PC-3 (cell line): ENCODE results near the gene JMJD7.

Source experiments
- EZH2 ChIP-seq: fragments of 300-600 bp; sonication (generic); IDR thresholded peaks from one replicate; pipeline ENCODE4 v1.6.1; 2017; ENCODE audit warnings: antibody characterized with exemption, mild to moderate bottlenecking, low read length; ENCODE audit not compliant: unreplicated experiment
- EZH2phosphoT487 ChIP-seq: fragments of 300-600 bp; sonication (generic); IDR thresholded peaks from 2 replicates; pipeline ENCODE4 v1.6.1; 2018; ENCODE audit warnings: mild to moderate bottlenecking, antibody characterized with exemption, low read length, borderline replicate concordance
- TF ChIP-seq, protein P1 (sequence below): fragments of 300-600 bp; sonication (generic); conservative IDR thresholded peaks from 2 replicates; pipeline ENCODE4 v1.5.1; 2017; ENCODE audit warnings: antibody characterized with exemption, low read depth, mild to moderate bottlenecking, low read length

DNA sequence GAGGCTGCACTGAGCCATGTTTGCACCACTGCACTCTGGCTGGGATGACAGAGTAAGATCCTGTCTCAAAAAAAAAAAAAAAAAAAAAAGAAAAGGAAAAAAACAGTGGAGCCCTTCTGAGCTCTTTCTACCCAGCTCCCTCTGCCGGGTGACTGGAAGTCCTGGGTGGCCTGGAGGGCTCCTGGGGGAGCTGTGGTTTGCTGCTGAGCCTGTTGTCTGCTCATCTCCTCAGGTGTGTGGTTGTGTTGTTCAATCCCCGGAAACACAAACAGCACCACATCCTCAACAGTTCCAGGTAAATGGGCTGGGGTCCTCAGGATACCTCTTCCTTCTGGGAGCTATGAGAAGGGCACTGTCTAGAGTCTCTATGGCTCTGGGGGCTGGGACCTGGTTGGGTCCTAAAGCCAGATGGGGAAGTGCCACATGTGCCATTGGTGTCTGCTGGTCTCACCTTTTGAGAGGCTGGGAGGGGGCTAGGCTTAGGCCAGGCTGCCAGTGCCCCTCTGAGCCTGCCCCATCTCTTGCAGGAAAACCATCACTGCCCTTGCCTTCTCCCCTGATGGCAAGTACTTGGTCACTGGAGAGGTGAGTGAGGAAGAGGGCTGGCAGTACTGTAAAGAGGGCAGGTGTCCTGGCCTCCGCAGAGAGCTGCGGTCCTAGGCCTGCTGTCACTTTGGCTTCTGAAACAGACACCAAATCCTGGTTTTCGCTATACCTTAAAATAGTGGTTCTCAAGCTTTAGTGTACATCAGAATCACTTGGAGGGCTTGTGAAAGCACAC is 17.1 kb upstream of the JMJD7 start:
- TF ChIP-seq EZH2 (no peak), EZH2phosphoT487 (no peak)
- TF ChIP-seq, protein P1, sequence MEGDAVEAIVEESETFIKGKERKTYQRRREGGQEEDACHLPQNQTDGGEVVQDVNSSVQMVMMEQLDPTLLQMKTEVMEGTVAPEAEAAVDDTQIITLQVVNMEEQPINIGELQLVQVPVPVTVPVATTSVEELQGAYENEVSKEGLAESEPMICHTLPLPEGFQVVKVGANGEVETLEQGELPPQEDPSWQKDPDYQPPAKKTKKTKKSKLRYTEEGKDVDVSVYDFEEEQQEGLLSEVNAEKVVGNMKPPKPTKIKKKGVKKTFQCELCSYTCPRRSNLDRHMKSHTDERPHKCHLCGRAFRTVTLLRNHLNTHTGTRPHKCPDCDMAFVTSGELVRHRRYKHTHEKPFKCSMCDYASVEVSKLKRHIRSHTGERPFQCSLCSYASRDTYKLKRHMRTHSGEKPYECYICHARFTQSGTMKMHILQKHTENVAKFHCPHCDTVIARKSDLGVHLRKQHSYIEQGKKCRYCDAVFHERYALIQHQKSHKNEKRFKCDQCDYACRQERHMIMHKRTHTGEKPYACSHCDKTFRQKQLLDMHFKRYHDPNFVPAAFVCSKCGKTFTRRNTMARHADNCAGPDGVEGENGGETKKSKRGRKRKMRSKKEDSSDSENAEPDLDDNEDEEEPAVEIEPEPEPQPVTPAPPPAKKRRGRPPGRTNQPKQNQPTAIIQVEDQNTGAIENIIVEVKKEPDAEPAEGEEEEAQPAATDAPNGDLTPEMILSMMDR = no peak
